Epithelial cell of esophagus (primary cell): ENCODE results near the gene NEDD9.

ENCODE experiments used
- DNase-seq: peaks from one replicate; pipeline ENCODE4 v3.0.0; 2010; ENCODE audit warnings: low read depth
- H3K4me3 ChIP-seq: 2 replicates; pipeline ENCODE4 v1.5.1; 2011; ENCODE audit warnings: mild to moderate bottlenecking, low read length, control low read depth
- TF ChIP-seq, protein P1 (sequence below): IDR thresholded peaks from 2 replicates; pipeline ENCODE4 v1.5.1; 2011; ENCODE audit warnings: low read depth, mild to moderate bottlenecking, low read length, control low read depth, inconsistent platforms; ENCODE audit not compliant: insufficient read depth; ENCODE audit errors: missing control alignments

NEDD9 gene

DNA sequence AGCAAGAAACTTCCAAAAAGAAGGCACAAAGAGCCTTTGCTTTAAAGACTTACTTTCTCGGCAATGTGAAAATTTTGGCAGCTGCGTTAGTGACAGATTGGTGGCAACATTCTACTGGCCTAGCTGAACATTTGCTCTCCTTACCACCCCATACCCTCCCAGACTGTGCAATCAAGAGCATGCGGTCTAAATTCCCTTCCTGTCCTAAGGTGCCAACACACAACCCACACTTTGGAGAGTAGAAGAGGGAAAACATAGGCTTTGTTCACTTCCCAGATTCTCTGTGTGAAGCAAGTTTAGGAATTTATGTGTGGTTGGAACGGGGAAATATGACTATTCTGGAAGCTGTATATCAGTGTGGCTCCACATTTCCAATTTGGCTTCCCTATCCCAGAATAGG lies 29.8 kb upstream of the NEDD9 start:
- DNase-seq = no peak
- TF ChIP-seq, protein P1, sequence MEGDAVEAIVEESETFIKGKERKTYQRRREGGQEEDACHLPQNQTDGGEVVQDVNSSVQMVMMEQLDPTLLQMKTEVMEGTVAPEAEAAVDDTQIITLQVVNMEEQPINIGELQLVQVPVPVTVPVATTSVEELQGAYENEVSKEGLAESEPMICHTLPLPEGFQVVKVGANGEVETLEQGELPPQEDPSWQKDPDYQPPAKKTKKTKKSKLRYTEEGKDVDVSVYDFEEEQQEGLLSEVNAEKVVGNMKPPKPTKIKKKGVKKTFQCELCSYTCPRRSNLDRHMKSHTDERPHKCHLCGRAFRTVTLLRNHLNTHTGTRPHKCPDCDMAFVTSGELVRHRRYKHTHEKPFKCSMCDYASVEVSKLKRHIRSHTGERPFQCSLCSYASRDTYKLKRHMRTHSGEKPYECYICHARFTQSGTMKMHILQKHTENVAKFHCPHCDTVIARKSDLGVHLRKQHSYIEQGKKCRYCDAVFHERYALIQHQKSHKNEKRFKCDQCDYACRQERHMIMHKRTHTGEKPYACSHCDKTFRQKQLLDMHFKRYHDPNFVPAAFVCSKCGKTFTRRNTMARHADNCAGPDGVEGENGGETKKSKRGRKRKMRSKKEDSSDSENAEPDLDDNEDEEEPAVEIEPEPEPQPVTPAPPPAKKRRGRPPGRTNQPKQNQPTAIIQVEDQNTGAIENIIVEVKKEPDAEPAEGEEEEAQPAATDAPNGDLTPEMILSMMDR = no peak
- no peak overlapping the region for H3K4me3 ChIP-seq

DNA sequence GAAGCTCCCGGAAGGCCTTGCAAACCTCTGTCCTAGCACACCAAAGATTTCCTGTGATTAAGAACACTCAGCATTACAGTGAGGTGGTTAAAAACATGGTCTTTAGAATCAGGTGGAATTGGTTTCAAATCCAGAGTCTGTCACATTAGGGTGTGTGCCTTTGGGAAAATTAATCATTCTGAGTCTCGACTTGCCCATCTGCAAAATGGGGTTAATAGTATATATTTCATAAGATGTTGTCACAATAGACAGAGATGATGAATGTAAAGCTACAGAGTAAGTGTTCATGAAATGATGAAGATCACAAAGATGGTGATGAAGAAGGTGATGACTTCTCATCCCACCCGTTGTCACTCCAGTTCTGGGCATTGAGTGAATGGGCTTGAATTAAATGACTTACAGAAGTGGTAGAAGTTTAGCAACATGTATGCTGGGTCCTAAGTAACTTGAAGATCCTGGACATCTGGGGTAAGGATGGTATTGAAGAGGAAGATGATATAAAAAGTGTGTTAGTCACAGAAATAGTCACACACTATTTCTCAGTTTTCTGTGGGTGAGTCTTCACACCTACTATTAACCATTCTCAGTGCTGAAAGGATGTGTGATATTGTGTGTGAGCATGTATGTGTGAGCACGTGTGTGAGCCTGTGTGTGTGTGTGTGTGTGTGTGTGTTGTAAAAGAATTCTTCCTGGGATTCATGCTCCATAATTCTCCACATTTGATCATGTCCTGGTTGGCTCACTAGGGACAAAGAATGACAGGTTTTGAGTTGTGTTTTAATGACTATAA lies 28.0 kb upstream of the NEDD9 start:
- TF ChIP-seq, protein P1 = no peak
- no peak for DNase-seq

DNA sequence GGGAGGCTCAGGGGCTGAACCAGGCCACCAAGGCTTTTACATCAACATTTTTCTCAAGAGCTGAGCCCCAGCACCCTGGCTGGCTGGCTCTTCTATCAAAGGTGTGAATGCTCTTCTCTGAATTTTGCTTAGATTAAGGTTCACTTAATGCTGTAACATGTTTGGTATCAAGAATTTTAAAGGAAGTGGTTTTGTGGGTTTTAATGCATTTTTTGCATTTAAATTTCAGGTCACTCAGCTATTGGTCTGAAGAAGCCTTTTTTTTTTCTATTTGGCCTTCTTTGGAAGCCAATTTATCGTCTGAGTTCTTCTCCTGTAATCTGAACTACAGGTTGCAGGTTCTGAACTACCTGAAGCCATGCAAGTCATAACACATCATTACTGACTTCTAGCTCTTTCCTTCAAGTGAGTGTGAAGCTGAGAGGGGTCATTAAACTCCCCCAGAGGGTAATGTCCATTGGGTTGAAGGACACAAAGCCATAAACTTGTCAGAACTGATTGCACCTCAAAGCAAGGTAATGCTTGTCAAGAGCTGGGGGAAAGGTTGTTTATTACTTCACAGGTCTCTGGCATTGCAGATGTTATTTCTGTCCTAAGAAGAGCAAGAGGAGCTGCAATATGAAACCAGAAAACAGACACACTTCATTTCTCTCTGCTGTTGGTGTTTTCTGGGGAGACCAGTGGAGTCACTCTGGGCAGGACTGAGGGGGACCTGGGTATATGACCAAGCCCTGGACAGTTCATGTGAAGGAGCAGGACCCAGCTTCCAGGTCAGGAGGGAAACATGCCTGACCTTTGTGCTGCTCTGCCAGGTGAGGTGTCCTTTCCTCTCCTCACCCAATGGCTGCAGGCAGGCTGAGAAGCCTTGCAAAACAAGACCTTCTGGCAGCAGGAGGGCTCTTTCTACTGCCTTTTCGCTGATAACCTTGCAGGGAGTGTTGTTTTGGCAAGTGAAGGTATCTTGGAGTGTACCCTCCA lies 26.1 kb upstream of the NEDD9 start:
- TF ChIP-seq, protein P1 = no peak
- no peak for DNase-seq

More for the DNA sequence above, 28.0 kb upstream of the NEDD9 start:
- H3K4me3 ChIP-seq = no peak overlapping the region

DNA sequence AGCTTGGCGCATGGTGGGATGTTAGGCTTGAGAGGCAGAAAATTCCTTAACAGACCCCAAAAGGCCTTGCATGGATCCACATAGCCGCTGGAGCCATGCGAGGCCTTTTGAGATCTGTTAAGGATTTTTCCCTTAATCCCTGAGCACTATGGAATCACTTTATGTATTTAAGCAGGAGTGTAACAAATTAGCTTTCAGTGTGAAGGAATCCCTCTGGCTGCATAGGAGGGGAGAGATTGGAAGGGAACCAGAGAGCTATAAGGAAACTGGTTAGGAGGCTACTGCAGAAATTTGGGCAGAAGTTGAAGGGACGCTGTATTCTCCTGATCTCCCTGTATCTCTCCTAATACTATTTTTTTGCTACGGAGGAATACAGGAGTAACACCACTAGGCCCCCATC lies 23.1 kb upstream of the NEDD9 start:
- no peak for DNase-seq
- TF ChIP-seq, protein P1 = no peak
- H3K4me3 ChIP-seq = no peak overlapping the region

More for the DNA sequence above, 26.1 kb upstream of the NEDD9 start:
- no peak overlapping the region for H3K4me3 ChIP-seq

DNA sequence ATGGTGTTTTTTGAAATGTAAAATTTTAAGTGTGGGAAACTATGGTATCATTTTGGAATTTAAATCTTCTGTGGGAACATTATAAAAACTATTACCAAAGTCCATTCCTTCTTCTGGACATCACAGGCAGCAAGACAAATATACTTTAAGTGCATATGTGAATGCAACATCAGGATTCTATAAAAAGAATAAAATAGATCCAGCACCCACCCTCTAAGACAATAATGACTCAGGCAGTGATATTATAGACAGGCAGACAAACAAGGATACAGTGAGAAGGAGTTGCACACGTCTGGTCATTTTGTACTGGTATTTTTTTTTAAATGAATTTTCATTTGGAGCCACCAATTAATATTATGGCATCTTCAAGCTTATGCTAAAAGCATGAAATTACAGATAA lies 21.1 kb upstream of the NEDD9 start:
- H3K4me3 ChIP-seq = no peak overlapping the region
- DNase-seq = no peak
- TF ChIP-seq, protein P1 = no peak

DNA sequence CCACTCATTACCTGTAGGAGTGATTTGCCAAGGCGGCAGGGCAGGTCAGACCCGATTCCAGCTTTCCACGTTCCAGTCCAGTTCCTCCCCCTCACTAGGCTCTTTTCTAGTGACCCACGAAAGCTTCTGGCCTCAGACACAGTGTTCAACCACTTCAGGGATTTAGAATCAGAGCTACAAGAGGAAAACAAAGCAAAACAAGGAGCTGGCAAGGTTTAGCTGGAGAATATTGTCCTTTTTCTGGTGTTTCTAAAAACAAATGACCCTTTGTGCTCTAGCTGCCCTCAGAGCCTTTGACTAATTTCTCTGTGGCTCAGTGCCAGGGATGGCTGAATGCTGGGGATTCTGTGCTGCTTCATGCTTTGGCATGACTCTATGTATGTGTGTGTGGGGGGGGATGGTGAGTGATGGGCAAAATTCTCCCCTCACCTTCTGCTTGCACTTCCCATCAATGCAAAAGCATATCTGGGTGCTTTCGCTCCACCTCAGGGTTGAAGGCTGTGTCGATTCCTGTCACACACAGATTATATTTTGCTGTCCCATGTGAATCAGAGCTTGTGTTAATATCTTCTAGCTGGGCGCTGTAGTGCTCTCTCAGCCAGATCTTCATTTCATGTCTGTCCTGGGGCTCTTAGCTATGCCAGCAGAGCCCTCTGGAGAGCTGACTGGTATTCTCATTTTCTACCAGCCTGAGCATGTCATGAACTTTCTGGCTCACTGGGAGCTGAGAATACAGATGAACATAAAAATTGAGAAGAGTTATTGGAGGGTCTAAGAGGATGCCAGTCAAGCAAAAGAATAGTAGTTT lies 19.3 kb upstream of the NEDD9 start:
- DNase-seq = peak; percentile 72
- TF ChIP-seq, protein P1 = no peak
- H3K4me3 ChIP-seq = no peak overlapping the region
